ENCODE results near the gene MEGF9. TPM values are rescaled to one million over a fixed set of nuclear protein-coding genes. Genes with fewer than 3 reads are reported as not detected.

MEGF9 gene
- total RNA-seq, 1 experiment from 2014 or later, result 8.3 TPM

DNA sequence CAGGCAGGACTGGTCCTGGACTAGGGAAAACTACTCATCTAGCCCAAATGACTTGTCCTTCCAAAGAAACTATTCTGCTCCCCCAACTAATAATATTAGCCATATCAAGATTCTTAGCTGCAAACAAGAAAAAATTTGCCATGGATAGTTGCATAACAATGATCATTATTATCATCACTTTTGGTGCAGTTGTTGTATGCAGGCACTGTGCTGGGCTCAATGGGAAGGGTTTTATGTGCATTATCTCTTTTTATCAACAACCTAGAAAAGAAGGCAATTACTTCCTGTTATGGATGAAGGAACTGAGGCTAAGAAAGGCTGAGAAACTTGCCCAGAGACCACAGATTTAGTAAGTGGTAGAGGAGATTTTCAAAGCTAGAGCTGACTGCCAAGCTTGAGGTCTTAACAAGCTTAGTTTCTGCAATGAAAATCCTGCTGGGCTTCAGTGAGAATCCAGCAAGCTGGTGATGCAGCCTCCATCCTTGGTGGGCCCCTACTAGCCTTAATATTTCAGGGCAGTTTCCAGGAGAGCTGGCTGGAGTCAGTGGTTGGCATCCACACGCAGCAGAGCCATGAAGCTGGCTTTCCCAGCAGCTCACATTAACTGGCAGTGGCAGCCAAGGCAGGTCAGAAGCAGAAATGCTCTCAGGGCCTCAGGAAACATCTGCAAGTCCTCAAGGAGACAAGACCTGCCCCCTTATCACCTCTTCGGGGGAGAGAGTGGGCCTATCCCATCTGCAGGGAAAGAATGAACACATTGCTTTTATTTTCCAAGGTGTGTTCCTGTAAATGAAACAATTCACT, 20.5 kb upstream of the MEGF9 start:
- H4K20me1 ChIP-seq (ENCODE audit: insufficient read depth), result no peaks in the 10 kb centered on the region
- H2AFZ ChIP-seq (ENCODE audit: low read depth, low read length, poor library complexity, severe bottlenecking), result no peak overlapping the region
- RAD21 ChIA-PET (ENCODE audit: low non-redundant PET in 1 of 2, low total read pairs in 2 of 2, uncharacterized antibody in 2 of 2, unreplicated experiment in 2 of 2), result no interaction called here
- intact Hi-C loops (cut with micrococcal nuclease), result no loop called here
- no peak overlapping the region for H3K9ac ChIP-seq (ENCODE audit: low read length)
- no peaks in the 10 kb centered on the region for H3K27me3 ChIP-seq (ENCODE audit: insufficient read depth, low read length)
- no peaks in the 10 kb centered on the region for H3K36me3 ChIP-seq (ENCODE audit: control insufficient read depth in 1 of 2, insufficient read depth in 2 of 2, low read length in 2 of 2)
- H3K9me2 ChIP-seq (ENCODE audit: insufficient read depth), result 0 out of 2 replicates have a peak, but pooled peaks cover 7% of the 10 kb centered on the region
- H3K4me3 ChIP-seq (replicated peaks in 1 of 2; ENCODE audit: low read depth in 1 of 2, low read length in 2 of 2), result no peak overlapping the region
- no peaks in the 10 kb centered on the region for H3K9me3 ChIP-seq (ENCODE audit: control insufficient read depth in 1 of 2, insufficient read depth in 1 of 2, low read depth in 1 of 2, low read length in 2 of 2)
- TF ChIP-seq CBX3 (IDR thresholded peaks at IDR 0.05; ENCODE audit: low read depth) (no peak), CEBPB (IDR thresholded peaks at IDR 0.05; ENCODE audit: low read depth) (no peak), POLR2AphosphoS5 (IDR thresholded peaks at IDR 0.05; ENCODE audit: low read depth, low read length) (no peak), POLR2A (IDR thresholded peaks at IDR 0.05; ENCODE audit: borderline replicate concordance, extremely low read depth, insufficient read depth, insufficient read length) (no peak), YY1 (IDR thresholded peaks at IDR 0.05; ENCODE audit: extremely low read depth, insufficient replicate concordance, low read depth, low read length) (no peak), ZNF274 (IDR thresholded peaks at IDR 0.05; ENCODE audit: low read depth, low read length) (no peak), EZH2 (IDR thresholded peaks at IDR 0.05) (no peak), RAD21 (IDR thresholded peaks at IDR 0.05; ENCODE audit: low read depth) (no peak), SIN3A (IDR thresholded peaks at IDR 0.05; ENCODE audit: low read depth) (no peak), SP1 (IDR thresholded peaks at IDR 0.05; ENCODE audit: low read depth) (no peak), FOSL1 (IDR thresholded peaks at IDR 0.05; ENCODE audit: low read depth) (no peak), EZH2phosphoT487 (IDR thresholded peaks at IDR 0.05; ENCODE audit: borderline replicate concordance) (no peak), ZFX (IDR thresholded peaks at IDR 0.05) (no peak), JUND (IDR thresholded peaks at IDR 0.05) (no peak), SRF (IDR thresholded peaks at IDR 0.05; ENCODE audit: low read depth) (no peak)
- TF ChIP-seq, protein P1, sequence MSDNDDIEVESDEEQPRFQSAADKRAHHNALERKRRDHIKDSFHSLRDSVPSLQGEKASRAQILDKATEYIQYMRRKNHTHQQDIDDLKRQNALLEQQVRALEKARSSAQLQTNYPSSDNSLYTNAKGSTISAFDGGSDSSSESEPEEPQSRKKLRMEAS (IDR thresholded peaks at IDR 0.05), result no peak
- TF ChIP-seq, protein P2, sequence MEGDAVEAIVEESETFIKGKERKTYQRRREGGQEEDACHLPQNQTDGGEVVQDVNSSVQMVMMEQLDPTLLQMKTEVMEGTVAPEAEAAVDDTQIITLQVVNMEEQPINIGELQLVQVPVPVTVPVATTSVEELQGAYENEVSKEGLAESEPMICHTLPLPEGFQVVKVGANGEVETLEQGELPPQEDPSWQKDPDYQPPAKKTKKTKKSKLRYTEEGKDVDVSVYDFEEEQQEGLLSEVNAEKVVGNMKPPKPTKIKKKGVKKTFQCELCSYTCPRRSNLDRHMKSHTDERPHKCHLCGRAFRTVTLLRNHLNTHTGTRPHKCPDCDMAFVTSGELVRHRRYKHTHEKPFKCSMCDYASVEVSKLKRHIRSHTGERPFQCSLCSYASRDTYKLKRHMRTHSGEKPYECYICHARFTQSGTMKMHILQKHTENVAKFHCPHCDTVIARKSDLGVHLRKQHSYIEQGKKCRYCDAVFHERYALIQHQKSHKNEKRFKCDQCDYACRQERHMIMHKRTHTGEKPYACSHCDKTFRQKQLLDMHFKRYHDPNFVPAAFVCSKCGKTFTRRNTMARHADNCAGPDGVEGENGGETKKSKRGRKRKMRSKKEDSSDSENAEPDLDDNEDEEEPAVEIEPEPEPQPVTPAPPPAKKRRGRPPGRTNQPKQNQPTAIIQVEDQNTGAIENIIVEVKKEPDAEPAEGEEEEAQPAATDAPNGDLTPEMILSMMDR (IDR thresholded peaks at IDR 0.05 in 2 of 3, conservative IDR thresholded peaks at IDR 0.05 in 1 of 3; ENCODE audit: borderline replicate concordance in 1 of 3, insufficient read depth in 1 of 3, low read depth in 2 of 3, low read length in 2 of 3), result no peak
- TF ChIP-seq, protein P3, sequence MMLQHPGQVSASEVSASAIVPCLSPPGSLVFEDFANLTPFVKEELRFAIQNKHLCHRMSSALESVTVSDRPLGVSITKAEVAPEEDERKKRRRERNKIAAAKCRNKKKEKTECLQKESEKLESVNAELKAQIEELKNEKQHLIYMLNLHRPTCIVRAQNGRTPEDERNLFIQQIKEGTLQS (IDR thresholded peaks at IDR 0.05), result no peak
- TF ChIP-seq, protein P4, sequence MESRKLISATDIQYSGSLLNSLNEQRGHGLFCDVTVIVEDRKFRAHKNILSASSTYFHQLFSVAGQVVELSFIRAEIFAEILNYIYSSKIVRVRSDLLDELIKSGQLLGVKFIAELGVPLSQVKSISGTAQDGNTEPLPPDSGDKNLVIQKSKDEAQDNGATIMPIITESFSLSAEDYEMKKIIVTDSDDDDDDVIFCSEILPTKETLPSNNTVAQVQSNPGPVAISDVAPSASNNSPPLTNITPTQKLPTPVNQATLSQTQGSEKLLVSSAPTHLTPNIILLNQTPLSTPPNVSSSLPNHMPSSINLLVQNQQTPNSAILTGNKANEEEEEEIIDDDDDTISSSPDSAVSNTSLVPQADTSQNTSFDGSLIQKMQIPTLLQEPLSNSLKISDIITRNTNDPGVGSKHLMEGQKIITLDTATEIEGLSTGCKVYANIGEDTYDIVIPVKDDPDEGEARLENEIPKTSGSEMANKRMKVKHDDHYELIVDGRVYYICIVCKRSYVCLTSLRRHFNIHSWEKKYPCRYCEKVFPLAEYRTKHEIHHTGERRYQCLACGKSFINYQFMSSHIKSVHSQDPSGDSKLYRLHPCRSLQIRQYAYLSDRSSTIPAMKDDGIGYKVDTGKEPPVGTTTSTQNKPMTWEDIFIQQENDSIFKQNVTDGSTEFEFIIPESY (IDR thresholded peaks at IDR 0.05; ENCODE audit: extremely low read depth, insufficient replicate concordance, low read length), result no peak
- 0 out of 4 replicates have a peak, but pooled peaks cover 2 to 4% of the 10 kb centered on the region in 2 experiments for H3K4me1 ChIP-seq (ENCODE audit: control insufficient read depth in 1 of 2, insufficient read depth in 2 of 2, low read length in 2 of 2)
- H3K27ac ChIP-seq (ENCODE audit: low read depth, low read length), result no peak overlapping the region
- DNase-seq (ENCODE audit: low read depth, low spot score) (no peak), ATAC-seq (no peak)
- BruUV-seq (replicated peaks), result no TSS peak
- POLR2A ChIA-PET, result no interaction called here
- CTCF ChIA-PET, result interaction anchor here (1.4 kb wide), 1 partner anchor 325 kb away, joined by 3 read pairs; no protein-coding TSS in a partner anchor
- H3K79me2 ChIP-seq (ENCODE audit: insufficient read depth, low read length), result no peaks in the 10 kb centered on the region
- H3K4me2 ChIP-seq (ENCODE audit: low read length), result no peak overlapping the region
